ENCODE measurements around the gene MAP10. TPM values are rescaled to one million over a fixed set of nuclear protein-coding genes. Genes with fewer than 3 reads are reported as not detected.
"Not testable (repeated sequence)": the region's sequence is repeated elsewhere in the genome, so short reads cannot be mapped to it uniquely, and the experiment has no call there.

The MAP10 gene
- total RNA-seq, 1 donor from 2014 or later: 3.6 TPM

DNA sequence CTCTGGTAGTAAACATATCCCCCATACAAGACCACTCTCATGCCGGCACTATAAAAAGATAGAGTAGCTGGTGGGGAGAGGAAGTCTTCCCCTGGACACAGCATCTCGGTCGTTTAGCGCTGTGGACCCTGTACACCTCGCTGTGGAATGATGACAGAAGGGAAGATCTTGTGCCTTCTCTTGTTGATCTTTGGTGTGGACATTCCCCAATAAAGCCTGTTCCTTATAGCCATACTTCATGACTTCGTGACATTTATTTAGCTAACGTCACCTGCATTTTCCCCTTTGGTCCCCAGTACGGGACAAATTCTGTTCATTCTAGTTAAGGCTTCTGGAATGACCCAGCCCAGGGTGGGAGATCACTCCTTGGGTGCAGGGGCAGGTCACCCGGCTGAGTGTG, 24.9 kb upstream of the MAP10 start:
- Mint-ChIP-seq H3K27ac (no peak overlapping the region), H3K4me1 (ENCODE audit: low read depth) (no peaks in the 10 kb centered on the region), H3K36me3 (ENCODE audit: insufficient read depth) (no peaks in the 10 kb centered on the region), H3K9me3 (ENCODE audit: low read depth) (no peaks in the 10 kb centered on the region), H3K27me3 (peaks cover 3% of the 10 kb centered on the region), H3K4me3 (ENCODE audit: low read depth) (no peak overlapping the region)
- TF ChIP-seq, protein P1, sequence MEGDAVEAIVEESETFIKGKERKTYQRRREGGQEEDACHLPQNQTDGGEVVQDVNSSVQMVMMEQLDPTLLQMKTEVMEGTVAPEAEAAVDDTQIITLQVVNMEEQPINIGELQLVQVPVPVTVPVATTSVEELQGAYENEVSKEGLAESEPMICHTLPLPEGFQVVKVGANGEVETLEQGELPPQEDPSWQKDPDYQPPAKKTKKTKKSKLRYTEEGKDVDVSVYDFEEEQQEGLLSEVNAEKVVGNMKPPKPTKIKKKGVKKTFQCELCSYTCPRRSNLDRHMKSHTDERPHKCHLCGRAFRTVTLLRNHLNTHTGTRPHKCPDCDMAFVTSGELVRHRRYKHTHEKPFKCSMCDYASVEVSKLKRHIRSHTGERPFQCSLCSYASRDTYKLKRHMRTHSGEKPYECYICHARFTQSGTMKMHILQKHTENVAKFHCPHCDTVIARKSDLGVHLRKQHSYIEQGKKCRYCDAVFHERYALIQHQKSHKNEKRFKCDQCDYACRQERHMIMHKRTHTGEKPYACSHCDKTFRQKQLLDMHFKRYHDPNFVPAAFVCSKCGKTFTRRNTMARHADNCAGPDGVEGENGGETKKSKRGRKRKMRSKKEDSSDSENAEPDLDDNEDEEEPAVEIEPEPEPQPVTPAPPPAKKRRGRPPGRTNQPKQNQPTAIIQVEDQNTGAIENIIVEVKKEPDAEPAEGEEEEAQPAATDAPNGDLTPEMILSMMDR (IDR thresholded peaks at IDR 0.05; ENCODE audit: unreplicated experiment): no peak
- no peak for DNase-seq (ENCODE audit: low spot score, unreplicated experiment)

DNA sequence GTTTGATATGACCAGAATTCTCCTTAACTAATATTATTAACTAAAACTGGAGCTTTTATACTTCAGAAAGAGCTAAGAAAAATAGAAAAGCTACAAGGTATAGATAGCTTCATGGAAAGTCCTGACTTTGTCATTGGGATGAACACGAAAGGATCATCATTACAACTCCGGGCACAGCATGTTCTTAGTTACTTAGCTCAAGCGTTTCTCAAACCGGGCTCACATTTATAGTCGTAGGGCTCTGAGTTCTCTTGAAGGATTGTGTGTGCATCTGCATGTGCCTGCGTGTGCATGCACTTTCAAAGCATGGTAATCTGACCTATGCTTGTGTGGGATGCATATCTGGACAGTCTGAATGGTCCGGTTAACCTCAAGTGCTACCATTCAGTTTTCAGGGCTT, 20.4 kb upstream of the MAP10 start:
- DNase-seq (ENCODE audit: low spot score, unreplicated experiment): no peak
- Mint-ChIP-seq H3K4me3 (ENCODE audit: low read depth) (no peak overlapping the region), H3K27me3 (peaks cover 8% of the 10 kb centered on the region), H3K4me1 (ENCODE audit: low read depth) (no peaks in the 10 kb centered on the region), H3K36me3 (ENCODE audit: insufficient read depth) (no peaks in the 10 kb centered on the region), H3K27ac (no peak overlapping the region), H3K9me3 (ENCODE audit: low read depth) (no peaks in the 10 kb centered on the region)
- TF ChIP-seq, protein P1 (IDR thresholded peaks at IDR 0.05; ENCODE audit: unreplicated experiment): no peak

DNA sequence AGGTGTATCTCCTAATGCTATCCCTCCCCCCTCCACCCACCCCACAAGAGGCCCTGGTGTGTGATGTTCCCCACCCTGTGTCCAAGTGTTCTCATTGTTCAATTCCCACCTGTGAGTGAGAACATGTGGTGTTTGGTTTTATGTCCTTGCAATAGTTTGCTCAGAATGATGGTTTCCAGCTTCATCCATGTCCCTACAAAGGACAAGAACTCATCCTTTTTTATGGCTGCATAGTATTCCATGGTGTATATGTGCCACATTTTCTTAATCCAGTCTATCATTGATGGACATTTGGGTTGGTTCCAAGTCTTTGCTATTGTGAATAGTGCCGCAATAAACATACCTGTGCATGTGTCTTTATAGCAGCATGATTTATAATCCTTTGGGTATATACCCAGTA, 19.6 kb upstream of the MAP10 start:
- H3K9me3 Mint-ChIP-seq (ENCODE audit: low read depth); H3K4me1 Mint-ChIP-seq (ENCODE audit: low read depth); H3K4me3 Mint-ChIP-seq (ENCODE audit: low read depth); H3K36me3 Mint-ChIP-seq (ENCODE audit: insufficient read depth); H3K27ac Mint-ChIP-seq; DNase-seq (ENCODE audit: low spot score, unreplicated experiment); H3K27me3 Mint-ChIP-seq: not testable (repeated sequence)

DNA sequence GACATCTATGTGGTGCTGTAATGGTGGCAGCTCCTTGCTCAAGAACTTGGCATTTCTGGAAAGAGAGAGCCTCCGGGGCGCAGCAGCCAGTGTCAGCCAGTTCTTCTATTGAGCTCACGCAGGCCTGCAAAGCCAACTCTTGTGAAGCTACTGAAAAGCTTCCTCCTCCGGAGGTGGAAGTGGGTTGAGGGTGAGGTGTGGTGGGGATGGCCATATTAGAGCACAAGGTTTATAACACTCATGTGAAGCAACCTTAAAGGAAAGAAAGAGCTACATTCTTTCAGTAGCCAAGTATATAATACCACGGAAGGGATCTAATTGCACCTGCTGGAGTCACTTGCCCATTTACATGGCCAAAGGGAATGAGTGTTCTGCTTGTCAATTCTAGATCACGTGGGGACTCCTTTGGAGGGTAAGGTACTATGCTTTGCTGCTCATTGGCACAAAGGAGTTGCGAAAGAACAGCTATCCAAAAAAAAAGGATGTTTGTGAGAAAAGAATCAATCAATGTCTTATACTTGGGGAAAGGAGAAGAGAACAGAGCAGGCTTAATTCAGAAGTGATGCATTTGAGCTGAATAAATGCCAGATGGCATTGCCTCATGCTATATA, 18.3 kb upstream of the MAP10 start:
- H3K4me1 Mint-ChIP-seq (ENCODE audit: low read depth): no peaks in the 10 kb centered on the region

DNA sequence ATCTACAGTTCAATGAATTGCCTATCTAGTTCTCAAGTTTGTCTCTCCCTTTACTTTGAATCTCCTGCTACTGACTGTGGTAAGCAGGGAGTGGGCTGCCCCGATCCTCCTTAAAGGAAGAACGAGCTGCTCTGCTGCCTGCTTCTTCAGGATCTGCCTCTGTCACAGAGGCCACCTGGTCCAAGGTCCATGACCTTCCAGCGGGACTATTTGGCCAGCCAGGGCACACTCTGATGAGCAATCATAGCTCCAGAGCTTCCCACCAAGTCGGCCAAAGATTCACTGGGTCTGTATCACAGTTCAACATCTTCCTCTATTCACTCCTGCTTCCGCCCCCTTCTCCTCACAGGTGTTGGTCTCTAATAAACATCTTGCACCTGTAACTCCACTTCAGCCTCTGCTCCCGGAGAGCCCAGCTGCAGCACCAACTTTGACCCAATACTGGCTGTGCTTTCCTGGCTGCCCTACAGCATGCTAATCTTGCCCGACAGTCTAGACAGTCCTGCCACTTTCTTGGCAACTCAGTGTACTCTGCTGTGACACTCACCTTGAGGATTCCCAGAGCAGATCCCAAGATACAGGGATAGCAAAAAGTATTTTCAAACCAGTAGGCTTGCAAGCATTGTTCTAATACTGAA, 16.9 kb upstream of the MAP10 start:
- no peaks in the 10 kb centered on the region for H3K36me3 Mint-ChIP-seq (ENCODE audit: insufficient read depth)
- DNase-seq (ENCODE audit: low spot score, unreplicated experiment): no peak
- peaks cover 1% of the 10 kb centered on the region for H3K4me1 Mint-ChIP-seq (ENCODE audit: low read depth)
- no peak overlapping the region for H3K4me3 Mint-ChIP-seq (ENCODE audit: low read depth)
- H3K9me3 Mint-ChIP-seq (ENCODE audit: low read depth): no peaks in the 10 kb centered on the region
- TF ChIP-seq, protein P1 (IDR thresholded peaks at IDR 0.05; ENCODE audit: unreplicated experiment): no peak
- peaks cover 5% of the 10 kb centered on the region for H3K27me3 Mint-ChIP-seq
- H3K27ac Mint-ChIP-seq: no peak overlapping the region

More for the DNA sequence above, 18.3 kb upstream of the MAP10 start:
- DNase-seq (ENCODE audit: low spot score, unreplicated experiment): no peak
- Mint-ChIP-seq H3K9me3 (ENCODE audit: low read depth) (no peaks in the 10 kb centered on the region), H3K36me3 (ENCODE audit: insufficient read depth) (no peaks in the 10 kb centered on the region), H3K4me3 (ENCODE audit: low read depth) (no peak overlapping the region), H3K27me3 (peaks cover 5% of the 10 kb centered on the region), H3K27ac (no peak overlapping the region)
- TF ChIP-seq, protein P1 (IDR thresholded peaks at IDR 0.05; ENCODE audit: unreplicated experiment): no peak

DNA sequence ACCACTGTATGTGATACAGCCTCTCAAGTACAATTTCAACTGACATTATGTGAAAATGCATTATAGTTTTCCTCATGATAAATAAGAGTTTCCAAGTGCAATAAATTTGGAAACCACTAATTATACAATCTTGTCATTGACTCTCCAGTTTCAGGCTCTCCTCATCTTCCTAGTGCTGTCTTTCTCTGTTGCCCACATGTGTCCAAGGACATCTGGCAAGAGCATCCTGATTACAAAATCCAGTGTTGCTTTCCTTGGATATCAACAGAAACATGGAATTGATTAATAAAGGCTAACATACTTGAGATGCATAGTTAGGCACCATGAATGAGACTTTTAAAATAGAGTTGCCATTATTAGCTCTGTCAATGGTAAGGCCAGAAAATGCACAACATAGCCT, 15.6 kb upstream of the MAP10 start:
- Mint-ChIP-seq H3K27me3 (peaks cover 5% of the 10 kb centered on the region), H3K36me3 (ENCODE audit: insufficient read depth) (no peaks in the 10 kb centered on the region), H3K27ac (no peak overlapping the region), H3K9me3 (ENCODE audit: low read depth) (no peaks in the 10 kb centered on the region), H3K4me1 (ENCODE audit: low read depth) (peaks cover 7% of the 10 kb centered on the region), H3K4me3 (ENCODE audit: low read depth) (no peak overlapping the region)
- no peak for DNase-seq (ENCODE audit: low spot score, unreplicated experiment)
- TF ChIP-seq, protein P1 (IDR thresholded peaks at IDR 0.05; ENCODE audit: unreplicated experiment): no peak
